ENCODE data around the gene PARP14.
"Not testable (repeated sequence)": the region's sequence is repeated elsewhere in the genome, so short reads cannot be mapped to it uniquely, and the experiment has no call there.

Gene PARP14

DNA sequence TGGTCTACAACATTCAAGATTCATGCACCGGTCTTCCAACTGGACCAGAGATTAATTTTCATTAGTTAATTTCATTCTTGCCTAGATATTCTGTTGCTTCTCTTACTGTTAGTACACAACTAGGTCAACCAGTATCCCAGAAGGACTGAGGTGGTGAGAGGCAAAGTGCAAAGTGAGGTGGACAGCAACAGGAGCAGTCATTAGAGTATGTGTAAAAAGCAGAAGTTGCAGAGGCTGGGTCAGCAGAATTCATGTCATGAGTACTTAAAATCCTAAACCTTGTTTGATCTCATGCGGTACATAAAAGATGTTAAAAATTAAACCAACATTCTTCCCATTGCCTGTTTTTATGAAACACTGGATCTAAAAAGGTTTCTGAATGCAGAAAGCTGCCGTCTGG is 46.7 kb downstream of the PARP14 start:
- no peak for FAIRE-seq

- no peak for FAIRE-seq
Measured at GRCh38 chr3:122727766-122728165, 47.1 kb downstream of the PARP14 start.

DNA sequence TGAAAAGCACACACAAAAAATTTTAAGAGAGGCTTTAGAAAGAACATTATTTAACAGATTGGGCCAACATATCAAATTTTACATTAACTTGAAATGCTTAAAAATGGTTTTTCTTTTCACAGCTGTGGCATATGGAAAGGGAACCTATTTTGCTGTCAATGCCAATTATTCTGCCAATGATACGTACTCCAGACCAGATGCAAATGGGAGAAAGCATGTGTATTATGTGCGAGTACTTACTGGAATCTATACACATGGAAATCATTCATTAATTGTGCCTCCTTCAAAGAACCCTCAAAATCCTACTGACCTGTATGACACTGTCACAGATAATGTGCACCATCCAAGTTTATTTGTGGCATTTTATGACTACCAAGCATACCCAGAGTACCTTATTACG is 47.5 kb downstream of the PARP14 start:
- FAIRE-seq, result no peak

- FAIRE-seq, result no peak
Measured at GRCh38 chr3:122728756-122729514, 48.3 kb downstream of the PARP14 start.

- FAIRE-seq, result no peak
Measured at GRCh38 chr3:122730240-122730639, 49.6 kb downstream of the PARP14 start.

GRCh38 chr3:122732682-122733525 is 52.3 kb downstream of the PARP14 start:
- FAIRE-seq, result not testable (repeated sequence)

GRCh38 chr3:122739172-122739571 is 58.5 kb downstream of the PARP14 start:
- FAIRE-seq, result no peak

DNA sequence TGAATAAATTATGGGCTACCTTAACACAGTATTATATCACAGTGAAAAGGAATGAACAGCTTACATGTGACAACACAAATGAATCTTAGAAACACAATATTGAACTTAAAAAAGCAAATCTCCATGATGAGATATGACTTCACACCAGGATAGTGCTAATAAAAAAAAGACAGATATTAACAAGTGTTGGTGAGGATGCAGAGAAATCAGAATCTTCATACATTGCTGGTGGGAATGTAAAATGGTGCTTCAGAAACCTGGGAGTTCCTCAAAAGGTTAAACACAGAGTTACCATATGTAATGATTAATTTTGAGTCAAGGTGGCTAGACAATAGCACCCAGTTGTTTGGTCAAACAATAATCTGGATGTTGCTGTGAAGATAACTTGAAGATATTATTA is 61.6 kb downstream of the PARP14 start:
- no peak for FAIRE-seq

DNA sequence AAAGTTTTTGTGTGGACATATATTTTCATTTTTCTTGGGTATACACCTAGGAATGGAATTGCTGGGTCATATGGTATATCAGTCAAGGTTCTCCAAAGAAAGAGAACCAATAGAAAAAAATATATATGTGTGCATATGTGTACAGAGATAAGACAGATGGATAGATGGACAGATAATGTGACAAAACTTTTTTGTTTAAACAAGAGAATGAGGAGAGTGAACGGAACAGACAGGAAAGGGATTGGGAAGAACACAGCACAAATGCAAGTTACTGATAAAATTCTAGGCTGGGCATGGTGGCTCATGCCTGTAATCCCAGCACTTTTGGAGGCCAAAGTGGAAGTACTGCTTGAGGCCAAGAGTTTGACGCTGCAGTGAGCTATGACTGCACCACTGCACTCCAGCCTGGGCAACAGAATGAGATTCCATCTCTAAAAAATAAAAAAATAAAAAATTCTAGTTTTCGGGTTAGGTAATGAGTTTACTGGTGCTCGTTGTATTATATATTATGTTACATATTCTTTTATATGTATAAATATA is 63.0 kb downstream of the PARP14 start:
- no peak for FAIRE-seq

DNA sequence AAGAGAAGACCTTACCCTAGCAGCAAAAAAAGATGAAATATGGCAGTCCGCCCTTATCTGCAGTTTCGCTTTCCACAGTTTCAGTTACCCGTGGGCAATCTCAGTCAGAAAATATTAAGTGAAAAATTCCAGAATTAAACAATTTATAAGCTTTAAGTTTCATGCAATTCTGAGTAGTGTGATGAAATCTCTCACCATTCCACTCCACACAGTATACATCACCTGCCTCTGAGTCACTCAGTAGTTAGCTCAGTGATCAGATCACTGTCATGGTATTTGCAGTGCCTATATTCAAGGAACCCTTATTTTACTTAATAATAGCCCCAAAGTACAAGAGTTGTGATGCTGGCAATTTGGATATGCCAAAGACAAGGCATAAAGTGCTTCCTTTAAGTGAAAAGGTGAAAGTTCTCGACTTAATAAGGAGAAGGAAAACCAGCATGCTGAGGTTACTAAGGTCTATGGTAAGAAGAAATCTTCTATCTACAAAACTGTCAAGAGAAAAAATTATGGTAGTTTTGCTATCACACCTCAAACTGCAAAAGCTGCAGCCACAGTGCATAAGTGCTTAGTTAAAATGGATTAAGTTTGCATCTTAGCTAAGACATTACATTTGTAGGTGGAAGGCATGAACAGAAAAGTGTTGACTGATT is 64.9 kb downstream of the PARP14 start:
- FAIRE-seq, result no peak

DNA sequence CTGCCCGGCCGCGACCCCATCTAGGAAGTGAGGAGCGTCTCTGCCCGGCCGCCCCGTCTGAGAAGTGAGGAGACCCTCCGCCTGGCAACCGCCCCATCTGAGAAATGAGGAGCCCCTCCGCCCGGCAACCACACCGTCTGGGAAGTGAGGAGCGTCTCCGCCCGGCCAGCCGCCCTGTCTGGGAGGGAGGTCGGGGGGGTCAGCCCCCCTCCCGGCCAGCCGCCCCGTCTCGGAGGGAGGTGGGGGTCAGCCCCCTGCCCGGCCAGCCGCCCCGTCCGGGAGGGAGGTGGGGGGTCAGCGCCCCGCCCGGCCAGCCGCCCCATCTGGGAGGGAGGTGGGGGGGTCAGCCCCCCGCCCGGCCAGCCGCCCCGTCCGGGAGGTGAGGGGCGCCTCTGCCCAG is 66.7 kb downstream of the PARP14 start:
- FAIRE-seq, result not testable (repeated sequence)

DNA sequence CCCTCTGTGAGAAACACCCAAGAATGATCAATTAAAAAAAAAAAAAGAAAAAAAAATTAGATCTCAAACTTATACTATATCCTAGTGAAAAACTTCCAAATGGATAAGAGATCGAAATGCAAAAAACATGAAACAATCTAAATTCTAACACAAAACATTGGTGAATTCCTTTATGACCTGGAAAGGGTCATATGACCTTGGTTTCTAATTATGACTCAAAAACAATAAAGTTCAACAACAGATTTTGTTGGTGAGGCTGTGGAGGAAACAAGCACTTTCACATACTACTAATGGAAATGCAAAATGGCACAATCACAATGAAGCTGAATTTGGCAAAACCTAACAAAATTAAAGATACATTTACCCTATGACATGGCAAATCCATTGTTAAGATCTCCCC is 67.7 kb downstream of the PARP14 start:
- FAIRE-seq, result no peak

DNA sequence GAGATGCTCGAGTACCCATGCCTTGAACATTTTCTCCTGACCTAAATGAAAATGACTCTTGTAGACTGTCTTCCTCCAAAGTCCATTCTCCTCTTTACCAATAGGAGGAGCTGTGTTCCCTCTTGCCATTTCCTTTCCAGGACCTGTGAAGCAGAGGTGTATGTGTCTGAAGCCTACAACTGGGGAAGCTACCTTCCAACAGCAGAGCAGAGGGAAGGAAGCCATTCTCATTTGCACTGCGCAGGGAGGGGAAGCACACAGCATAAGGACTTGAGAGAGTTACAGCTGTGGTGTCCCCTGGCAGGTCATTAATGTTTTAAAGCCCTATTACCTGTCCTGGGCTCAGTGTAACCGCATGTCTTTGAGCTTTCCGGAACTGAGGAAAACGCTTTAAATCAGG is 74.3 kb downstream of the PARP14 start:
- peak; percentile 95 for FAIRE-seq

DNA sequence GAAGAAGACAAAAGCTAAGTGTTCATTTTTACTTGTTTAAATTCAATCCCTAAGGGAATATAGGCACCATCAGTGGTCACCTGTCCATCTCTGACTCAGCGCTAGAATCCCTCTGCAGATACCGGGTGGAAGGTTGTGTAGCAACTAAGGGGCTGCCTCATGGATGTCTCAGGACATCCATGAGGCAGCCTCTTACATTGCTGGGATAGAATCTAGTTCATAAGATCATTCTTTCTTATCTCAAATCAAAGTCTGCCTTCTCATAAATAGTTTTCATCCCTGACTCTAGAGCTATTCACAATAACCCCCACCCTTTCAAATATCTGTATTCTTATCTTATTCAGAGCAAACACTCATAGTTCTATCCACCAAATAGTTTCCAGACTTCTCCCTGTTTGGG is 74.9 kb downstream of the PARP14 start:
- no peak for FAIRE-seq

DNA sequence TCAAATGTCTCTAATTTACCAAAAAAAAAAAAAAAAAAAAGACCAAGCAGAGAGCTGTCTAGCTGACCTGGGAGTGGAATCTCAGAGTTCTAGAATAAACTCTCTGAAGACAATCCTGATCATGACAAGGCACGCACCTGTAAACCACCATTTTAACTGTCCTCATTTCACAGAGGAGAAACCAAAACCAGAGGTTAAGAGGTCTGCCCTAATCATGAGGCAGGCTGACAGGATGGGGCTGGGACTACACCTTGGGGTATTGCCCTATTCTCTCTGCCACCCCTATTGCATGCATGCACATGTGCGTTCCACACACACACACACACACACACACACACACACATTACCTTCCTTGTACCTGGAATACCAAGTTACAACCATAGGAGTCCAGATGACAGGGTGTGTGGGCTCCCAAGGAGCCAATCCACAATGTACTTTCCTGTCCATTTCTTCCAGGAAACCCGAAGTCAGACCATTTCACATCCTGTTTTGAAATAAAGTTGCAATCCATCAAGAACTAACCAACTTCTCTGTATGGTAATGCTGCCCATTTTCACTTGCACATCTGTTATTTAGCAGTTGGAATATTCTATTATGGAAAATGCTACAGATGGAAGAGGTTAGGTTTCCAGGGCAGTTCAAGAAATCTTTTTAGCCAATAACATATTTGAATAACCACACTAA is 78.4 kb downstream of the PARP14 start:
- FAIRE-seq, result no peak

- FAIRE-seq, result peak; percentile 93
Measured at GRCh38 chr3:122760453-122761271, 80.0 kb downstream of the PARP14 start.

DNA sequence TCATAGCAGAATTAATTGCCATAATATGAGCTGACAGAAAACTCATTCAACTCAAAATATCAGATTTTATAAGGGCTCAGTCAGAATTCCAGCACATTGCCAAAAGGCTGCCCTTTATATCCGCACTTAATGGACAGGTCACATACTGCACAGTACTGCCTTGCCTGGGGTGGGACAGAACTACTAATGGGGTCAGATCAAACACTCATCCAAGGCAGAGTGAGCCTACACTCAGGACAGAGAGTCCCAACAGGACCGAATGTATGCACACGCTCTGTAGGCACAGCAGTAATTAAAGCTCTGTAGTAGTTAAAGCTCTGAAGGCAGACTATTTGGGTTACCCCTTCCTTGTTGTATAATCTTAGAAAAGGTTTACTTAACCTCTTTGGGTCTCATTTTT is 85.8 kb downstream of the PARP14 start:
- FAIRE-seq, result no peak

DNA sequence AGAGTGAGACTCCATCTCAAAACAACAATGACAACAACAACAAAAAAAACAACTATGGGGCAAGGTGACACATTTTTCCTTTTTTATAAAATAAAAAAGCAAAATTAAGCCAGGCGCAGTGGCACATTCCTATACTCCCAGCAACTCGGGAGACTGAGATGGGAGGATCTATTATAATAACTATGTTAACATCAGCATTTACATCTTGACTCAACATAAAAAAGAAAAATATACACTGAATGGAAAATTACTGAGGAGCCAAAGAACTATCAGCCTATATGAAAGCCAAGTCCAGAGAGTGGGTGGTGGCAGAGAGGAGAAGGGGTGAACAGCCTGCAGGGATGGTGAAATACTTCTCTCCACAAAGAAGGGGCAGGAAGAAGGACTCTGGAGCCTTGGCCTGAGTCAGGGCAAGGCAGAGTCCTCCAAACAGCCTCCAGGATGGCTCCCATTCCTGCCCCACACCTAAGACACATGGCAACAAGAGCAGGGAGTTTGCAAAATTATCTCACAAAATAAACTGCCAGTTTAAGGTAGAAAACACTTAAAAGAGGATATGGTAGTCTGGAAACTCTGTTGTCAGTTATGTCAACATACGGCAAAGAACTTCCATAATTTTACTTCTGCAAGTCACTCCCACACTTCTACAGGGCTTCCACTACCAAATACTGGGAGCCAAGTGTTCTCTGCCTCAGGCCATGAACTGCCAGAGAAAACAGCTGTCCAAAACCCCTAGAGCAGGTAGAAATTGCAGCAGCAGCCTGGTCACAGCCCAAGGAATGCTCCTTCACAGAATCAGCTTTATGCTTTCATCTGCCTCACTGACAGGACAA is 87.1 kb downstream of the PARP14 start:
- no peak for FAIRE-seq

GRCh38 chr3:122770521-122771202 is 90.0 kb downstream of the PARP14 start:
- FAIRE-seq, result no peak

GRCh38 chr3:122772827-122773226 is 92.2 kb downstream of the PARP14 start:
- no peak for FAIRE-seq
